Lung (tissue), 12 donors: Measurements from ENCODE around the gene KRTAP12-2. TPM values are rescaled to one million over a fixed set of nuclear protein-coding genes. Genes with fewer than 3 reads are reported as not detected.
"Not testable (repeated sequence)": the region's sequence is repeated elsewhere in the genome, so short reads cannot be mapped to it uniquely, and the experiment has no call there.

Experiments used
- ATAC-seq: fragments of 200-7000 bp; cut with Tn5 transposase; one replicate; pipeline ENCODE4 v1.9.1; 2020; ENCODE audit warnings: moderate number of reproducible peaks; ENCODE audit not compliant: insufficient read depth, low FRiP score
- DNase-seq, 3 donors: peaks; one replicate each; pipeline ENCODE4 v3.0.0-alpha.2; 2013 to 2017
- H3K27ac ChIP-seq, 2 donors: one replicate each; pipeline ENCODE4 v1.5.1; 2013; ENCODE audit warnings: mild to moderate bottlenecking in 2 of 2, moderate library complexity in 2 of 2, control low read depth in 1 of 2, inconsistent platforms in 1 of 2, low read depth in 1 of 2, low read length in 1 of 2
- H3K27me3 ChIP-seq, 3 donors: one replicate each; pipeline ENCODE4 v1.5.1; 2013; ENCODE audit warnings: low read length in 2 of 3; ENCODE audit not compliant: control insufficient read depth in 3 of 3, insufficient read depth in 3 of 3
- H3K36me3 ChIP-seq, 4 donors: one replicate each; pipeline ENCODE4 v1.5.1; 2013; ENCODE audit warnings: low read length in 4 of 4, mild to moderate bottlenecking in 1 of 4, moderate library complexity in 1 of 4; ENCODE audit not compliant: control insufficient read depth in 4 of 4, insufficient read depth in 4 of 4
- H3K4me1 ChIP-seq, 5 donors: one replicate each; pipeline ENCODE4 v1.5.1; 2013; ENCODE audit warnings: low read length in 5 of 5, mild to moderate bottlenecking in 2 of 5, moderate library complexity in 1 of 5; ENCODE audit not compliant: control insufficient read depth in 5 of 5, insufficient read depth in 5 of 5
- H3K4me3 ChIP-seq: one replicate; pipeline ENCODE4 v1.5.1; 2013; ENCODE audit warnings: mild to moderate bottlenecking, control low read depth, moderate library complexity
- H3K9ac ChIP-seq, 2 donors: one replicate each; pipeline ENCODE4 v1.5.1; 2013; ENCODE audit warnings: low read length in 2 of 2, control low read depth in 1 of 2; ENCODE audit not compliant: insufficient read depth in 1 of 2
- H3K9me3 ChIP-seq, 4 donors: one replicate each; pipeline ENCODE4 v1.5.1; 2013; ENCODE audit warnings: low read length in 3 of 4, mild to moderate bottlenecking in 1 of 4, moderate library complexity in 1 of 4; ENCODE audit not compliant: control insufficient read depth in 4 of 4, insufficient read depth in 3 of 4
- WGBS, 2 donors: extraction: QIAGEN DNeasy Blood & Tissue Kit; methylation state at CpG; one replicate each; pipeline ENCODE4 v1.1.7; 2013; 5-methylcytosine and 5-hydroxymethylcytosine counted together
- polyA plus RNA-seq, 2 donors: library from polyadenylated mRNA; stranded (reverse); fragments of 200-250 nt; gene quantifications; one replicate each; pipeline ENCODE4 v1.2.1, GENCODE V29; 2013
- total RNA-seq, 2 donors: library from RNA; depleted of rRNA in 1 of 2; stranded (reverse); fragments of >200 nt in 1 of 2; gene quantifications; one replicate each; pipeline ENCODE4 v1.2.1, GENCODE V29; 2014 to 2021
- TF ChIP-seq, protein P1 (sequence below): IDR thresholded peaks from 2 replicates; pipeline ENCODE4 v1.5.1; 2012; ENCODE audit warnings: mild to moderate bottlenecking; ENCODE audit errors: control extremely low read depth, extremely low read depth
- donor health status: control.
- donor health status: control.
- donor health status: Bipolar disorder and iron deficiency.
- donor health status: healthy.
- donor health status: DM: yes; HTN: yes; CAD: no.

KRTAP12-2 gene
- total and polyA plus RNA-seq, 4 donors = not detected

DNA sequence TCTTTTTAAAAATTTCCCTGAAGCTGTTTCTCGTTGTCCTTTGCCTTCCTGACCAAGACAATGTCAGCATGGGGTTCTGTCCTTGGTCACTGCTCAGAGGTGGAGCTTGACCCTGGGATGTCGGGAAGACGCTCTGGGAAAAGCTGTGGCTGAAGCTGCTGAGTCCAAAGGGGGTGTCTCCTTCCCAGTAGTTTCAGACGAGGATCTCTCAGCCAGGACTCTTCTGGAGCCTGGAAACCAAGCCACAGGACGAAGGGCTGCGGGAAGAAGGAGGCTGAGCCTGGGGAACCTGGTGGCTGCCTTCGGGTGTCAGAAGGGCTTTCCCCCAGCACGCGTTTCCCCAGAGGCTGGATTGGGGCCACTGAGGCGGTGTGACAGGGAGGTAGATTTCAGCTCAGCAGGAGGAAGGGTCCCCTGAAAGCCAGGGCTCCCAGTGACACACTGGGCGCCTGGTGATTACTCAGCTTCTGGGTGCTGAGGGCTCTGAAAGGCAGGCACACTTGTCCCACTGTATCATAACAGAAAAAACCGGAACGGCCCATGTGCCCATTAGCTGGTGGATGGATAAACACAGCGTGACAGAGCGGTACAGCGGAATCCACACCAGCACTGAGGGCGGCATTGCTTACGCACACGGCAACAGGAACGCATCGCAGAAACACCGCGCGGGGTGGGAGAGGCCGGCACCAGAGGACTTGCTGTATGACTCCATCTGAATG is 20.3 kb upstream of the KRTAP12-2 start:
- WGBS, 2 donors = 72 to 83% methylated on average over 25 of the region's 25 CpGs
- Histone ChIP-seq H3K9ac (no peak overlapping the region), H3K27ac (no peak overlapping the region), H3K36me3 (no peaks in the 10 kb centered on the region), H3K27me3 (peaks cover 0 to 18% (median 10%) of the 10 kb centered on the region in 3 donors), H3K4me1 (no peaks in the 10 kb centered on the region), H3K9me3 (peaks cover 0 to 4% (median 0%) of the 10 kb centered on the region in 4 donors), H3K4me3 (no peak overlapping the region)
- no peak for ATAC-seq
- DNase-seq = no peak
- TF ChIP-seq, protein P1, sequence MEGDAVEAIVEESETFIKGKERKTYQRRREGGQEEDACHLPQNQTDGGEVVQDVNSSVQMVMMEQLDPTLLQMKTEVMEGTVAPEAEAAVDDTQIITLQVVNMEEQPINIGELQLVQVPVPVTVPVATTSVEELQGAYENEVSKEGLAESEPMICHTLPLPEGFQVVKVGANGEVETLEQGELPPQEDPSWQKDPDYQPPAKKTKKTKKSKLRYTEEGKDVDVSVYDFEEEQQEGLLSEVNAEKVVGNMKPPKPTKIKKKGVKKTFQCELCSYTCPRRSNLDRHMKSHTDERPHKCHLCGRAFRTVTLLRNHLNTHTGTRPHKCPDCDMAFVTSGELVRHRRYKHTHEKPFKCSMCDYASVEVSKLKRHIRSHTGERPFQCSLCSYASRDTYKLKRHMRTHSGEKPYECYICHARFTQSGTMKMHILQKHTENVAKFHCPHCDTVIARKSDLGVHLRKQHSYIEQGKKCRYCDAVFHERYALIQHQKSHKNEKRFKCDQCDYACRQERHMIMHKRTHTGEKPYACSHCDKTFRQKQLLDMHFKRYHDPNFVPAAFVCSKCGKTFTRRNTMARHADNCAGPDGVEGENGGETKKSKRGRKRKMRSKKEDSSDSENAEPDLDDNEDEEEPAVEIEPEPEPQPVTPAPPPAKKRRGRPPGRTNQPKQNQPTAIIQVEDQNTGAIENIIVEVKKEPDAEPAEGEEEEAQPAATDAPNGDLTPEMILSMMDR = no peak

DNA sequence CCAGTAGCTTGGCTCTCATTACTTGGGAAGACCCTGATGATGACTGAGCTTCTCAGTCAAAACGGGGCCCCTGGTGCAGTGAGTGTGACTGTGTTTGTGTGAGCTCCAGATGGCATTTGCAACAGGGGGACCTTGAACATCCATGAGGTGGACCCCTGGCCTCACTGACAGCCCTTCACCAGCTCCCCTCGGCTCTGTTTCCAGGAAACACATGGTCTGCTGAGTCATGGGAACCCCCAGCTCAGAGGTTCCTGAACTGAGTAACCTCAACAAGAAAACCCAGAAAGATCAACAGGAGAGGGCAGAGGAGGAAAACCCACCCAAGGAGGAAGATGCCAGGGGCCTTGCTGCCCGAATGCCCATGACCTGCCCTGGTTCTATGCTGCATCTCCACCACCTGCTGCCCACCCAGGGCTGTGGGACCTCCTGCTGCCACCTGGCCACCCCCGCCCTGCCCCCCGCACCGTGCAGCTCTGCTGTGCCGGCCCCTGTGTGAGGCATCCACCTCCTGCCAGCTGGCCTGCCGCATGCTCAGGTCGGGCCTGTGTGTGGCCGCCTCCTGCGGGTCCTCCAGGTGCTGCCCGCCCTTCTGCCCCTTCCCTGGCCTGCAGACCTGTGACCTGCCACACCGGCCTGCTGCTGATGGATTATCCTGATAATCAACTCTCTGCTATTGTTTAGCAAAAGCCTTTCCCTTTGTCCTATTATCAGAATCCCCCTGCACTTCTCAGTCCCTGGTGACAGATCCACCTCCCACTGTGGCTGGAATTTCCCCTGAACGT is 19.5 kb upstream of the KRTAP12-2 start:
- DNase-seq = peak in 1 of 3 donors; percentile 7
- Histone ChIP-seq H3K9me3 (peaks cover 0 to 4% (median 0%) of the 10 kb centered on the region in 4 donors), H3K36me3 (no peaks in the 10 kb centered on the region), H3K27ac (no peak overlapping the region), H3K4me1 (no peaks in the 10 kb centered on the region), H3K4me3 (no peak overlapping the region), H3K9ac (no peak overlapping the region), H3K27me3 (peaks cover 0 to 18% (median 10%) of the 10 kb centered on the region in 3 donors)
- no peak for ATAC-seq
- 30 to 40% methylated on average over 13 to 14 of the region's 14 CpGs for WGBS, 2 donors
- TF ChIP-seq, protein P1 = no peak

DNA sequence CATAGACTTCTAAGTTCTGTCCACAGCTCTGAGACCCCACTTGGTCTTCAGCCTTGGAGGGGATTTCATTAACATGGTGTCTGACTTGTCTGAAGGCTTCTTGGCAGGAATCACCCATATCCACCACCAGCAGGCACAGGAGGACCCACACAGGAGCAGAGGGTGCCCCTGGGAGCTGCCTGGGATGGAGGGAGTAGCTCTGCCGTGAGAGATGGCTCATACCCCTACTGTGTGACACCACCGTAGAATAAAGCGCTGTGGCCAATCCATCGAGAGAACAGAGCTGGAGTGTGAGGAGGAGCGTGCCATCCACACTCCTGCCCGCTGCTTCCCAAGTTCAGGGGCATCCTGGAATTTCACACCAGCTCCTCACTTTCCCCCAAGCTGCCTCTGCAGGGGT is 18.3 kb upstream of the KRTAP12-2 start:
- DNase-seq = not testable (repeated sequence)

DNA sequence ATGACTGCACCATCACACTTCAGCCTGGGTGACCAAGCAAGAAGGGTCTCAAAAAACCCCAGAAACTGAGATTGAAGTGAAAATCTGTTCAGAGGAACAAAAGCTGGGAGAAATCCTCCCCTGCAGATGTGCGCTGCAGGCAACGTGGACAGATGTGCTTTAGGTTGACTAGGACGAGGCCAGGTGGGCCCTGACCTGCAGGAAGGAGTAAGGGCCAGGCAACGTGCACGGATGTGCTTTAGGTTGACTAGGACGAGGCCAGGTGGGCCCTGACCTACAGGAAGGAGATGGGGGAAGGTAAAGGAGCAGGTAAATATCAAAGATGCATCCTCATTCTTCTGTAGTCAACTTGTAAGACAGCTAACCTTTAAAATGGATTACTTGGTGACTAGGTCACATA is 17.8 kb upstream of the KRTAP12-2 start:
- no peaks in the 10 kb centered on the region for H3K36me3 ChIP-seq
- peaks cover 0 to 11% (median 10%) of the 10 kb centered on the region in 3 donors for H3K27me3 ChIP-seq
- WGBS, 2 donors = 76 to 82% methylated on average over 6 of the region's 6 CpGs
- DNase-seq (no peak), ATAC-seq (no peak)
- no peak overlapping the region for H3K4me3 ChIP-seq
- H3K4me1 ChIP-seq = no peaks in the 10 kb centered on the region
- H3K9me3 ChIP-seq = peaks cover 0 to 4% (median 0%) of the 10 kb centered on the region in 4 donors
- H3K27ac ChIP-seq = no peak overlapping the region
- TF ChIP-seq, protein P1 = no peak
- H3K9ac ChIP-seq = no peak overlapping the region

More for the DNA sequence above, 18.3 kb upstream of the KRTAP12-2 start:
- not testable (repeated sequence) for H3K36me3 ChIP-seq, H3K9ac ChIP-seq, H3K4me3 ChIP-seq, H3K27ac ChIP-seq, ATAC-seq, H3K9me3 ChIP-seq, H3K4me1 ChIP-seq
- WGBS, 2 donors = 90 to 93% methylated on average over 6 of the region's 6 CpGs
- peaks cover 0 to 11% (median 10%) of the 10 kb centered on the region in 3 donors for H3K27me3 ChIP-seq
